GM20000 (cell line): Measurements from ENCODE around the gene SSBP2.

ENCODE experiments used
- DNase-seq: peaks from one replicate; pipeline ENCODE4 v3.0.0; 2012; ENCODE audit warnings: low spot score
- TF ChIP-seq, protein P1 (sequence below): IDR thresholded peaks from 2 replicates; pipeline ENCODE4 v1.5.1; 2012; ENCODE audit warnings: mild to moderate bottlenecking, control low read depth; ENCODE audit errors: extremely low read depth, missing control alignments

The SSBP2 gene

DNA sequence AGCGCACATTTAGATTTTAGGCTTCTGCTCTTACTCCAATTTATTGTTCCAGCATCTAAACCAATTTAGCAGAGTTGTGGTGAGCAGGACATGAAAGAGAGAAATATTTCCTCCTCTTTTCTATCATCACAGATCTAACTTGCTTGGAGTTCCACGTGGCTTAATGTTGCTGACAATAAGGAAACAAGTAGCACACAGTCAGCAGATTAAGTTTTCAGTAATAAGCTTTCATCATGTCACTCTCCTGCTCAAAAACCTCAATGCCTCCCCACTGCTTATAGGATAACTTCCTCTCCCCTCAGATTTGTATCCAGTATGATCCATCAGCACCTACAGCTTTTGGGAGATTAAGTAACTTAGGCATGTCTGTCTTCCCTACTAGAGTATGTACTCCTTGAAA is 10.4 kb upstream of the SSBP2 start:
- TF ChIP-seq, protein P1, sequence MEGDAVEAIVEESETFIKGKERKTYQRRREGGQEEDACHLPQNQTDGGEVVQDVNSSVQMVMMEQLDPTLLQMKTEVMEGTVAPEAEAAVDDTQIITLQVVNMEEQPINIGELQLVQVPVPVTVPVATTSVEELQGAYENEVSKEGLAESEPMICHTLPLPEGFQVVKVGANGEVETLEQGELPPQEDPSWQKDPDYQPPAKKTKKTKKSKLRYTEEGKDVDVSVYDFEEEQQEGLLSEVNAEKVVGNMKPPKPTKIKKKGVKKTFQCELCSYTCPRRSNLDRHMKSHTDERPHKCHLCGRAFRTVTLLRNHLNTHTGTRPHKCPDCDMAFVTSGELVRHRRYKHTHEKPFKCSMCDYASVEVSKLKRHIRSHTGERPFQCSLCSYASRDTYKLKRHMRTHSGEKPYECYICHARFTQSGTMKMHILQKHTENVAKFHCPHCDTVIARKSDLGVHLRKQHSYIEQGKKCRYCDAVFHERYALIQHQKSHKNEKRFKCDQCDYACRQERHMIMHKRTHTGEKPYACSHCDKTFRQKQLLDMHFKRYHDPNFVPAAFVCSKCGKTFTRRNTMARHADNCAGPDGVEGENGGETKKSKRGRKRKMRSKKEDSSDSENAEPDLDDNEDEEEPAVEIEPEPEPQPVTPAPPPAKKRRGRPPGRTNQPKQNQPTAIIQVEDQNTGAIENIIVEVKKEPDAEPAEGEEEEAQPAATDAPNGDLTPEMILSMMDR: no peak
- no peak for DNase-seq

DNA sequence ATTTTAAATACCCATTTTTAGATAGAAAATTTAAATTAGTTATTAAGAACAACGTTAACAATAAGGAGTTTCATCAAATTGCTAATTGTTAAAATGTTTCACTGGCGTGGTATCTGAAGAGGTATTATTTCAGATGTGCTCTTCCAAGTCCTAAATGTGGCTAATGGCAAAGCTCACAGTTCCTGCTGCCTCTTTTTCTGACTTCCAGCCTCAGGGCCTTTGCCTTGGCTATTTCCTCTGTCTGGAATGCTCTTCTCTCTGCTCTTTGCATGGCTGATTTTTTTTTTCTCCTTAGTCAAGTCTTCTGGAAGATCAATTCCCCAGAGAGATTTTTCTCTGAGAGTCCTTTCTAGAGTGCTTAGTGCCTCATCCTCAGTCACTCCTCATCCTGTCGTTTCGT is 9.6 kb upstream of the SSBP2 start:
- no peak for DNase-seq
- TF ChIP-seq, protein P1: no peak

DNA sequence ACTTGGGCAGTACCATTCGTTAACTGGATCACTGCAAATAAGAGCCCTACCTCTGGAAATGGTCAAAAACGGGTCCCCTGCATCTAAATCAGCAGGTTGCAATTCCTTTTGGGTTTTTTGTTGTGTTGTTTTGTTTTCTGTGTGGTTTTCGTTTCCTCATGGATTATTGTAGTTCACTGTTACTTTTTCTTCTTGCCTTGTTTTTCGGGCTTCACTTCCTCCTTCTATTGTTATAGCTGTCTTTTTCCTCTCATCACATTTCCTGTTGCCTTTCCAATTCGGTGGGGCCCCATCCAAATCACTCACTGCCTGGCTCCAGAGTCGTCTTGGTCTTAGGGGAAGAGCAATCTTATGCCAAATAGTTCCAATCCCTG is 8.7 kb upstream of the SSBP2 start:
- no peak for DNase-seq
- TF ChIP-seq, protein P1: no peak

DNA sequence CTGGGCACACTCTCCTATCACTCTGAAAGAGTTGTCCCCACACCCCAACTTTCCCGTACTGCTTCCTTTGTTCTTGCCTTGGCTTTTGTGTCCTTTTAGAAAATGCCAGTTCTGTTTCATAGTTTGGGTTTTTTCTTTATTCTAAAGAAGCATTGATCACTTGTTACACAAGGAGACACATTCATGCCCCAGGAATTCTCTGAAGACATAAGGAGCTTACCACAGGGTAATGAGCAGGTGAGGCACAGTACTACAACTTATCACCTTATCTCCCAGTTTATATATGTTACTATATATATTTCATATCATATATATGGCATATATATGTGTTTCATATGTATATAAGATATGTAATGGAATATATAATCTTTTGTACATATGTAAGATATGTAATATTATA is 6.5 kb upstream of the SSBP2 start:
- TF ChIP-seq, protein P1: no peak

DNA sequence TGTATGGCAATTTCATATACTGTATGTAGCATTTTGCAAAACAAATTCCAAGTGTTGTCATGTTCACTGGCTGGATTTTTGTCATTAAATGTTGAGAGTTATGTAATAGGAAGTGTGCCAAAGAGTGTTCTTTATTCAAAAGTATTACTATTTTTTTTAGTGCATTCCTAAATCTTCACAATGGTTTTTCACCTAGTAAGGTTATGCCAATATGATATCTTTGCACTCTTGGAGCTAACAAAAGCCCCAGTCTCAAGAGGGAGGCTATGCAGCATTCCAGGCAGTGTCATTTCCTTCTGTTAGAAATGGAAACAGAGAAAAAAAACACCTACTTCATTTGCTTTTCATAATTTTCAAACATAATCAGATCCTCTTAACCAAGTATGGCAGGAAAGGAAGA is 5.1 kb upstream of the SSBP2 start:
- no peak for DNase-seq
- TF ChIP-seq, protein P1: no peak

More for the DNA sequence above, 6.5 kb upstream of the SSBP2 start:
- no peak for DNase-seq

DNA sequence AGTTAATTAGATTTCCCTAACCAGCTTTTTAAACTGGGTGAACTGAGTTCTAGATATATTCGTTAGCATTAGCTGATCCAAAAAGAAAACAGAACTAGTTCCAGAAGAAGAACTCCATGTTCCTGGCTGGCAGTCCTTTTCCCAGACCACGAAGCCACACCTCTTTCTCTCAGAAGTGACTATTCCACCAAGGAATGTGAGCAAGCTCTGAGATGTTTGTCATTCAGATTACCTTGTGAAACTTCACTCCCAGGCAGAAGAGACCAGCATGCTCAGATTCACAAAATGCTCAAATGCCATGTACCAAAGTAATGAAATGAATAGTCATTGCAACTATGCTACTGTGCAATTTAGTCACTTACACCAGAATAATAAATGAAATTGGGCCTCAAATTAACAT is 4.4 kb upstream of the SSBP2 start:
- TF ChIP-seq, protein P1: no peak
- no peak for DNase-seq

DNA sequence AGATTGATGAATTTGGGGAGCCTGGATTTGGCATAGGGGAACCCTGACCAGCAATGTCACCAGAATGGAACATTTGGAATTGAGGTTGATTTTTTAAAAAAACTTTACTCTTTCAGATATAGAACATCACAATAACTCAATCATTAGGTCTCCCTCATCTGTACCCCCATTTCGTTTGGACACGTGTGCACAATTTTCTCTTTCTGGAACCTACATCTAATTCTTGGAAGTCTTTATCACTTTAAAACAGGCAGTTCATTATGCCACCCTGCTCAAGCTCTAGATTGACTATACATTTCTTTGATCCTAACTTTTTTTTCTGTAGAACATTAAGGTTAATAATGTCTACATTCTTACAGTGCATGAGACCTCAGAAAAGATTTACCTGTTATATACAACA is 3.7 kb upstream of the SSBP2 start:
- no peak for DNase-seq
- TF ChIP-seq, protein P1: no peak
